Measurements from ENCODE around the gene IMPDH1. TPM values are rescaled to one million over a fixed set of nuclear protein-coding genes. Genes with fewer than 3 reads are reported as not detected.

Gene IMPDH1
- total and polyA plus RNA-seq, 2 donors (not counting 1 experiment from before 2014, with no cell fraction given) = 54.9 to 90.6 TPM

- peaks cover 14 to 16% of the 10 kb centered on the region in 2 donors for H3K4me1 ChIP-seq (ENCODE audit: control insufficient read depth in 2 of 2, insufficient read depth in 2 of 2, low read length in 2 of 2)
- Mint-ChIP-seq H3K4me1 (peaks cover 17% of the 10 kb centered on the region), H3K27ac (no peak overlapping the region), H3K9me3 (ENCODE audit: insufficient read depth) (no peaks in the 10 kb centered on the region), H3K4me3 (no peak overlapping the region), H3K27me3 (peaks cover 55% of the 10 kb centered on the region)
- intact Hi-C loops (cut with micrococcal nuclease) = no loop called here
- no peaks in the 10 kb centered on the region for H3K36me3 ChIP-seq (replicated peaks in 1 of 2; ENCODE audit: control extremely low read depth in 1 of 2, control insufficient read depth in 1 of 2, extremely low read depth in 1 of 2, insufficient read depth in 2 of 2, low read length in 1 of 2)
- H2AFZ ChIP-seq (ENCODE audit: insufficient read depth, low read depth, low read length, poor library complexity, severe bottlenecking) = no peak overlapping the region
- POLR2A ChIA-PET = no interaction called here
- H3K4me3 ChIP-seq (ENCODE audit: control extremely low read depth in 1 of 5, extremely low read depth in 1 of 5, insufficient read depth in 1 of 5, low read depth in 2 of 5, low read length in 4 of 5) = no peak overlapping the region
- ATAC-seq (ENCODE audit: low read depth) (no peak), DNase-seq (no peak)
- no peak overlapping the region for H3K4me2 ChIP-seq (replicated peaks; ENCODE audit: low read depth, low read length, poor library complexity, severe bottlenecking)
- H3K79me2 ChIP-seq (ENCODE audit: control insufficient read depth, insufficient read depth, low read length) = no peaks in the 10 kb centered on the region
- CTCF ChIA-PET = interaction anchor here (1.1 kb wide), 1 partner anchor 117 kb away, joined by 3 read pairs; no protein-coding TSS in a partner anchor
- no peaks in the 10 kb centered on the region for H4K20me1 ChIP-seq (ENCODE audit: control insufficient read depth, insufficient read depth, low read length, poor library complexity, severe bottlenecking)
- no peak overlapping the region for H3K9ac ChIP-seq (ENCODE audit: low read length)
- TF ChIP-seq EZH2 (IDR thresholded peaks at IDR 0.05; ENCODE audit: borderline replicate concordance, insufficient read depth, low read depth, low read length, poor library complexity, severe bottlenecking) = no peak
- TF ChIP-seq, protein P1, sequence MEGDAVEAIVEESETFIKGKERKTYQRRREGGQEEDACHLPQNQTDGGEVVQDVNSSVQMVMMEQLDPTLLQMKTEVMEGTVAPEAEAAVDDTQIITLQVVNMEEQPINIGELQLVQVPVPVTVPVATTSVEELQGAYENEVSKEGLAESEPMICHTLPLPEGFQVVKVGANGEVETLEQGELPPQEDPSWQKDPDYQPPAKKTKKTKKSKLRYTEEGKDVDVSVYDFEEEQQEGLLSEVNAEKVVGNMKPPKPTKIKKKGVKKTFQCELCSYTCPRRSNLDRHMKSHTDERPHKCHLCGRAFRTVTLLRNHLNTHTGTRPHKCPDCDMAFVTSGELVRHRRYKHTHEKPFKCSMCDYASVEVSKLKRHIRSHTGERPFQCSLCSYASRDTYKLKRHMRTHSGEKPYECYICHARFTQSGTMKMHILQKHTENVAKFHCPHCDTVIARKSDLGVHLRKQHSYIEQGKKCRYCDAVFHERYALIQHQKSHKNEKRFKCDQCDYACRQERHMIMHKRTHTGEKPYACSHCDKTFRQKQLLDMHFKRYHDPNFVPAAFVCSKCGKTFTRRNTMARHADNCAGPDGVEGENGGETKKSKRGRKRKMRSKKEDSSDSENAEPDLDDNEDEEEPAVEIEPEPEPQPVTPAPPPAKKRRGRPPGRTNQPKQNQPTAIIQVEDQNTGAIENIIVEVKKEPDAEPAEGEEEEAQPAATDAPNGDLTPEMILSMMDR (IDR thresholded peaks at IDR 0.05) = no peak
- H3K9me3 ChIP-seq (ENCODE audit: control extremely low read depth in 1 of 3, control insufficient read depth in 2 of 3, insufficient read depth in 1 of 3, low read length in 2 of 3) = peaks cover 0 to 3% (median 0%) of the 10 kb centered on the region in 3 donors
- H3K27me3 ChIP-seq (replicated peaks in 1 of 4; ENCODE audit: control extremely low read depth in 1 of 4, control insufficient read depth in 3 of 4, insufficient read depth in 4 of 4, low read length in 3 of 4) = peaks cover 0 to 45% (median 13%) of the 10 kb centered on the region in 4 experiments
- WGBS (ENCODE audit: insufficient coverage) = 100% methylated on average over 2 of the region's 6 CpGs
- H3K27ac ChIP-seq (ENCODE audit: low read length in 2 of 2) = no peak overlapping the region
Observed at GRCh38 chr7:128357217-128357613, 52.6 kb downstream of the IMPDH1 start.

DNA sequence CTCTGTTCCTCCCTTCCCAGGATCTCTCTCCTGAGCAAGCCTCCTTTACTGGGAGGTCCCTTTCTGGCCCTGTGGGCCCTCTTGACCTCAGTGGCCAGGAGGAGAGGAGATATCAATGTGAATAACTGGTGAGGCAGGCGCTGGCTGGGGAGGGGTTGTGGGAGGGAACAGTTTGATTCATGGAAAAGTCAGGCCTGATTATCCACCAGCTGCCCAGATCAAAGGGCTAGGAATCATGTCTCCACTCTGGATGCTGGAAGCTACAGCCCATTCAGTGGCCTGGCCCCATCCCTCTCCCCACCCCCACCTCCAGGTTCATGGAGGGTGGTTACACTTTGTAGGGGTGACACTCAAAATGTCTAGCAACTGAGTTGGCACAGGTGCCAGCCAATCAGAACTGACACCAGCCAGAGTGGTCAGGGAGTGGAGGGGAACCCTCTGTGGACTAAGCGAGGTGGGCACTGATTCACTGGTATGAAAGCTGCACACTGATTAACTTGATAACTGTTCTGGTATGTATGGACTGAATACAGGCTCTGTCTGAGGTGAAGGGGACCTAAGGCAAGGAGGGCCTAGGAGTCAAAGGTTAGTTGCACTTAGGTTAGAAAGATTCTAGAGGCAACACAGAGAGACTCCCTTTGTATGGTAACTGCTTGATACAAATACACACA is 53.1 kb downstream of the IMPDH1 start:
- H3K27me3 Mint-ChIP-seq = peaks cover 49% of the 10 kb centered on the region
- 74% methylated on average over 2 of the region's 2 CpGs for WGBS (ENCODE audit: insufficient coverage)
- H3K9me3 Mint-ChIP-seq (ENCODE audit: insufficient read depth) = no peaks in the 10 kb centered on the region
- peaks cover 11% of the 10 kb centered on the region for H3K4me1 Mint-ChIP-seq
- H3K27ac Mint-ChIP-seq = no peak overlapping the region
- H3K4me1 ChIP-seq (ENCODE audit: control insufficient read depth in 2 of 2, insufficient read depth in 2 of 2, low read length in 2 of 2) = peaks cover 9 to 10% of the 10 kb centered on the region in 2 donors
- TF ChIP-seq, protein P1 (IDR thresholded peaks at IDR 0.05) = no peak
- TF ChIP-seq EZH2 (IDR thresholded peaks at IDR 0.05; ENCODE audit: borderline replicate concordance, insufficient read depth, low read depth, low read length, poor library complexity, severe bottlenecking) = no peak
- H3K4me3 ChIP-seq (ENCODE audit: control extremely low read depth in 1 of 5, extremely low read depth in 1 of 5, insufficient read depth in 1 of 5, low read depth in 2 of 5, low read length in 4 of 5) = no peak overlapping the region
- H3K27me3 ChIP-seq (replicated peaks in 1 of 4; ENCODE audit: control extremely low read depth in 1 of 4, control insufficient read depth in 3 of 4, insufficient read depth in 4 of 4, low read length in 3 of 4) = peaks cover 0 to 40% (median 11%) of the 10 kb centered on the region in 4 experiments
- no peak overlapping the region for H3K4me3 Mint-ChIP-seq
- no peak overlapping the region for H3K4me2 ChIP-seq (replicated peaks; ENCODE audit: low read depth, low read length, poor library complexity, severe bottlenecking)
- ATAC-seq (ENCODE audit: low read depth) = no peak
- H3K9ac ChIP-seq (ENCODE audit: low read length) = no peak overlapping the region
- ChIA-PET POLR2A (no interaction called here), CTCF (interaction anchor here (0.5 to 1.1 kb wide), 2 partner anchors 80 to 118 kb away, joined by 3 to 5 read pairs; no protein-coding TSS in a partner anchor)
- no peak overlapping the region for H3K27ac ChIP-seq (ENCODE audit: low read length in 2 of 2)
- no peaks in the 10 kb centered on the region for H4K20me1 ChIP-seq (ENCODE audit: control insufficient read depth, insufficient read depth, low read length, poor library complexity, severe bottlenecking)
- no peaks in the 10 kb centered on the region for H3K79me2 ChIP-seq (ENCODE audit: control insufficient read depth, insufficient read depth, low read length)
- H2AFZ ChIP-seq (ENCODE audit: insufficient read depth, low read depth, low read length, poor library complexity, severe bottlenecking) = no peak overlapping the region
- peaks cover 0 to 3% (median 0%) of the 10 kb centered on the region in 3 donors for H3K9me3 ChIP-seq (ENCODE audit: control extremely low read depth in 1 of 3, control insufficient read depth in 2 of 3, insufficient read depth in 1 of 3, low read length in 2 of 3)
- DNase-seq = no peak
- H3K36me3 ChIP-seq (replicated peaks in 1 of 2; ENCODE audit: control extremely low read depth in 1 of 2, control insufficient read depth in 1 of 2, extremely low read depth in 1 of 2, insufficient read depth in 2 of 2, low read length in 1 of 2) = no peaks in the 10 kb centered on the region
- intact Hi-C loops (cut with micrococcal nuclease) = no loop called here

Measured in B cell (primary cell).